ENCODE measurements around the gene ZBP1.

DNA sequence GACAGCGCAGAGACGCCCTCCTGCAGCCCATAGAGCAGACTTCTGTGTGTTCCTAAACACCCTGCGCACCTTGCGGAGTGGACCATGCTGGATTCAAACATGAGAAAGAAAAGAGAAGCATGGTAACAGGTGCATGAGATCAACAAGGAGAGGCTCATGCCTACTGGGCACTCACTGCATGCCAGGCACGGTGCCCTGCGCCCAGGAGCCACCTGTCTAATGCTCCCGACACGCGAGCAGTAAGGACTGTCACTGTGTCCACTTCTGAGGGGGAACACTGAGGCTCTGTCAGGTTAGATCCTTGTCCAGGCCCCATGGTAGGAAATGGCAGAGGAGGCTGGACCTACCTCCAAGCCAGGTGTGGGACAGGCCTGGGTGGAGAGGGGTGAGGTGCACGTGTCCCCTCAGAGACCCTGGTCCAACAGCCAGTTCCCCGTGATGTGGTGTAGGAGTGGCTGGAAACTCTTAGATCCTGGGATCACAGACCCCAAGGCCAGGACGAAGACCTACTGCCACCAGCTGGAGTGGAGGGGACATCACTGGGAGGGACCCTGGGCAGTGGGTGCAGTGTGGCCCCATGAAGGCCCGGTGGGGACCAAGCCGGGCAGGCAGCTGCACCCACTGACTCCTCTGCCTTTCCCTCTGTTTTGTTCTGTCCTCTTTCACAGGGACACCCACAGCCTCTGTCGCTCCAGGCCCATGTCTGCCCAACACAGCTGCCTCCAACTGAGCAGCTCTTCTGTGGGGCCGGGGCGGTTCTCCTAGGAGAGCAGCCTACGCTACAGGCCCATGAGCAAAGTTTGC, 29.5 kb downstream of the ZBP1 start:
- no peak for TF ChIP-seq POLR2A (IDR thresholded peaks at IDR 0.05; ENCODE audit: low read depth, low read length)
- no peak for TF ChIP-seq POLR2AphosphoS5 (IDR thresholded peaks at IDR 0.05; ENCODE audit: low read depth, low read length)
- no peak for TF ChIP-seq TAF1 (IDR thresholded peaks at IDR 0.05; ENCODE audit: low read depth, low read length)

All from GM12891 (cell line).